Motor neuron (in vitro differentiated cells): ENCODE results near the gene TRMT6. TPM values are rescaled to one million over a fixed set of nuclear protein-coding genes. Genes with fewer than 3 reads are reported as not detected.
A peak's percentile ranks its signal among the peaks of the same experiment; 100 is the strongest.

Source experiments
- ATAC-seq, 8 experiments: fragments of 200-7000 bp; cut with Tn5 transposase; replicated peaks in 6 of 8; 2 replicates each; pipeline ENCODE4 v1.8.0; 2021; ENCODE audit warnings: mild to moderate bottlenecking in 8 of 8, moderate library complexity in 8 of 8
- H3K27ac ChIP-seq, 2 donors: fragments of 250-450 bp; sonication (Bioruptor Pico); 2 replicates each; pipeline ENCODE4 v1.9.0; 2021; ENCODE audit warnings: antibody characterized with exemption in 2 of 2, mild to moderate bottlenecking in 2 of 2, moderate library complexity in 1 of 2
- H3K4me1 ChIP-seq, 2 donors: fragments of 250-450 bp; sonication (Bioruptor Pico); replicated peaks in 1 of 2; 2 replicates each; pipeline ENCODE4 v1.6.1; 2021; ENCODE audit warnings: antibody characterized with exemption in 2 of 2, mild to moderate bottlenecking in 2 of 2, moderate library complexity in 1 of 2
- H3K4me3 ChIP-seq, 5 donors: fragments of 250-450 bp; sonication (Bioruptor Pico); 2 replicates each; pipeline ENCODE4 v1.9.0; 2021; ENCODE audit warnings: antibody characterized with exemption in 5 of 5, mild to moderate bottlenecking in 5 of 5, moderate library complexity in 4 of 5
- WGBS, 10 experiments: fragments of 450-650 bp; shearing (Covaris generic); methylation state at CpG; one replicate each; pipeline ENCODE4 v1.0.0; 2022; 5-methylcytosine and 5-hydroxymethylcytosine counted together
- in situ Hi-C, 9 experiments: fragments of 400-800 bp; cut with MboI; loops; one replicate each; pipeline ENCODE4 v1.15.0; 2021; ENCODE audit warnings: low sequenced_read_pairs in 9 of 9, low pct_unique_long_range_greater_than_20kb in 2 of 9; ENCODE audit not compliant: unreplicated experiment in 9 of 9
- total RNA-seq, 8 experiments: library from RNA; unstranded; fragments of 300-600 nt; gene quantifications; 2 replicates each; pipeline versions ENCODE4 v1.2.3 to v1.2.4, GENCODE V29; 2022

Gene TRMT6
- total RNA-seq, 8 experiments from 2014 or later = 11.1 to 25.4 (median 18.6) TPM

DNA sequence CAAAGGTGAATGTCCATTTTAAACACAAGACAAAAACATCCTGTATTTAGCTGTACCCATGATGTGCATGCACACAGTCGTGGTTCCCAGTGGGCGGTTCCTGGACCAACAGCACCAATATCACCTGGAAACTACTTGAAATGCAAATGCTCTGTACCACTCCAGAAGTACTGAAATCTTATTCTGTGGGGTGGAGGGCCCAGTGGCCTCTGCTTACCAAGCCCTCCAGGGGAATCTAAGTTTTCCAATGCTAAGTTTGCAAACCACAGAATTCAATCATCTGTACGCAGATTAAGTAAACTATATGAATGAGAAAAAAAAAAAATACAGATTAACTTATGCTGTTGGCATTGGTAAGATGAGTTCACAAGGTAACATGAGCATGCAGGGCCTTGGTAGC is 14.1 kb downstream of the TRMT6 start:
- Histone ChIP-seq H3K27ac (no peak overlapping the region), H3K4me1 (no peaks in the 10 kb centered on the region), H3K4me3 (no peak overlapping the region)
- in situ Hi-C loops = loop anchor here in 2 of 9 experiments (25.0 kb wide), 2 partner anchors 124 to 399 kb away; no protein-coding TSS in a partner anchor
- peak in 3 of 8 experiments; percentile 43 to 72 (median 69) for ATAC-seq
- WGBS, 10 experiments = 0 to 100% (median 80%) methylated on average over 1 to 3 of the region's 3 CpGs

DNA sequence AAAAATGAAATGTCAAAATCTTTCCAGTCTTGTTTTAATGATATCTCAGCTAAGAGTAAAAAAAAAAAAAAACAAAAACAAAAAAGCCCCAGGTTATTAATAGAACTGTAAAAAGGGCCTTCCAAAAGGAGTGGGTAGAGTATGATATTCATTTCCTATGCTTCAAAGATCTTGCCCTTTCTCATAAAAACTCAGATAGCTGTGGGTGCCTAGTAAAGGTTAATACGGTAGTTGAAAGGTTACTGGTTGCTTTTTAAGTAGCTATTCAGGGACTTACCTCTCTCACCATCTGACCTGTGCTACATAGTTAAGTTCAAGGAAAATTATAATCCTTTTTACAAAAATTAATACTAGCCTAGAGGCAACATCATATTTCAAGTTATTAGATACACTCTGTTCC is 14.9 kb downstream of the TRMT6 start:
- Histone ChIP-seq H3K4me1 (no peaks in the 10 kb centered on the region), H3K27ac (no peak overlapping the region), H3K4me3 (no peak overlapping the region)
- no peak for ATAC-seq
- 40 to 100% (median 95%) methylated on average over 1 of the region's 1 CpG for WGBS, 10 experiments
- in situ Hi-C loops = loop anchor here in 2 of 9 experiments (25.0 kb wide), 2 partner anchors 123 to 398 kb away; no protein-coding TSS in a partner anchor

DNA sequence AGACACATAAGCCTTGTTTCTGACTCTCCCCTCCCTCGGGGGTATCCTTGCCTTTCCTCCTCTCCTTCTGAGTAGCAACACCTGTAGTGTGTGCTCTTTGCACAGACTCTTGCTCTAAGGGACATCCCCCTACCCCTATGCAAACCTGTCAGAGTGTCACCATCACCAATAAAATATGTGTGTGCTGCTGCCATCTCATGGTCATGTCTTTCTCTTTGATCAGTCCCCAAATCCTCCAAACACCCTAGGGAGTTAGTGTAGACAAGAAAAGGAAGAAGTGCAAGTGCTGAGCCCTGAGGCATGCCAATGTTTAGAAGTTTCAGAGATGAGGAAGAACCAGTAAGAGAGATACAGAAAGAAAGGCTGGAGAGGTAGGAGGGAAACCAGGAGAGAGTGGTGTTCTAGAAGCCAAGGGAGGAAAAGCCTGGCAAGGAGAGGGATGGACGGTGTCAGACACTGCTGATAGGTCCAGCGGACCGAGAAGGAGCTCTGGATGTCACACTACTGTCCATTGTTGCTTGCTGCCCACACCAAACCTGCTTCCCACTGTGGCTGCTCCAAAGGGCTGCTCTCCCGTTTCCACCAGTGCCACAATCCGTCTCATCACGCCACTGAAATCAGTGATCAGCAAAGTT is 16.4 kb downstream of the TRMT6 start:
- H3K4me1 ChIP-seq = no peaks in the 10 kb centered on the region
- peak in 2 of 8 experiments; percentile 17 to 42 for ATAC-seq
- WGBS, 10 experiments = 14 to 87% (median 80%) methylated on average over 1 to 6 of the region's 7 CpGs
- in situ Hi-C loops = loop anchor here in 2 of 9 experiments (25.0 kb wide), 2 partner anchors 122 to 397 kb away; no protein-coding TSS in a partner anchor
- H3K4me3 ChIP-seq = no peak overlapping the region
- no peak overlapping the region for H3K27ac ChIP-seq

DNA sequence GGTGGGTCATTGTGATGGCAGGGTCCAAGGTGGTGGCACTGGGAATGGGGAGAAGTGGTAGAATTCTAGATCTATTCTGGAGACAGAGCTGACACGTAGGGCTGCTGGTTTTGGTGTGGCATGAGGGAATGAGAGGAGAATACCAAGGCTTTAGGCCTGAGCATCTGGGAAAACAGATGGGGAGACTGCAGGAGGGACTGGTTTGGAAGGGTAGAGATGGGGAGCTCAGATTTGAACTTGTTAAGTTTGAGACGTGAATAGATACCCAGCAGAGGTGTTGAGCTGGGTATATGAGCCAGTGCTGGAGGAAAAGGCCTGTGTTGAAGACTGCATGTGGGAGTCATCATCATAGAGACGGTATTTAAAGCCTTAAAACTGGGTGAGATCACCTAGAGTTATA is 17.5 kb downstream of the TRMT6 start:
- in situ Hi-C loops = loop anchor here in 2 of 9 experiments (25.0 kb wide), 2 partner anchors 120 to 395 kb away; no protein-coding TSS in a partner anchor
- ATAC-seq = no peak

DNA sequence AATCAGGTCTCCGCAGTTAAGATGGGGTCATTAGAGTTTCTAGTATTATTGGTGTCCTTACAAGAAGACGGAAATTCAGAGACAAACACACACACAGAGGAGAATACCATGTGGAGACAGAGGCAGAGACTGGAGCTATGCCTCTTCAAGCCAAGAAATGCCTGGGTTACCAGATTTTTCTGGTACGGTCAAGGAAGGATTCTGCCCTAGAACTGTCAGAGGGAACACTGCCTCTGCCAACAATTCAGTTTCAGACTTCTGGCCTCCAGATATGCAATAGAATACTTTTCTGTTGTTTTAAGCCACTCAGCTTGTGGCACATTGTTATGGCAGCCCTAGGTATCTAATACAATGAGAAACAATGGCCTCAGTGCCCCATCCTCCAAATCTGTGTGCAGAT is 18.9 kb downstream of the TRMT6 start:
- no peak overlapping the region for H3K4me3 ChIP-seq
- WGBS, 10 experiments = 20 to 94% (median 63%) methylated on average over 1 to 2 of the region's 3 CpGs; no CpG with 5 or more reads in 2 of the 10 experiments
- H3K4me1 ChIP-seq = no peaks in the 10 kb centered on the region
- in situ Hi-C loops = loop anchor here in 2 of 9 experiments (25.0 kb wide), 2 partner anchors 119 to 394 kb away; no protein-coding TSS in a partner anchor
- no peak for ATAC-seq
- H3K27ac ChIP-seq = no peak overlapping the region

More for the DNA sequence above, 17.5 kb downstream of the TRMT6 start:
- Histone ChIP-seq H3K4me3 (no peak overlapping the region), H3K4me1 (no peaks in the 10 kb centered on the region), H3K27ac (no peak overlapping the region)
- WGBS, 10 experiments = 61 to 100% (median 83%) methylated on average over 1 to 3 of the region's 3 CpGs; no CpG with 5 or more reads in 5 of the 10 experiments

DNA sequence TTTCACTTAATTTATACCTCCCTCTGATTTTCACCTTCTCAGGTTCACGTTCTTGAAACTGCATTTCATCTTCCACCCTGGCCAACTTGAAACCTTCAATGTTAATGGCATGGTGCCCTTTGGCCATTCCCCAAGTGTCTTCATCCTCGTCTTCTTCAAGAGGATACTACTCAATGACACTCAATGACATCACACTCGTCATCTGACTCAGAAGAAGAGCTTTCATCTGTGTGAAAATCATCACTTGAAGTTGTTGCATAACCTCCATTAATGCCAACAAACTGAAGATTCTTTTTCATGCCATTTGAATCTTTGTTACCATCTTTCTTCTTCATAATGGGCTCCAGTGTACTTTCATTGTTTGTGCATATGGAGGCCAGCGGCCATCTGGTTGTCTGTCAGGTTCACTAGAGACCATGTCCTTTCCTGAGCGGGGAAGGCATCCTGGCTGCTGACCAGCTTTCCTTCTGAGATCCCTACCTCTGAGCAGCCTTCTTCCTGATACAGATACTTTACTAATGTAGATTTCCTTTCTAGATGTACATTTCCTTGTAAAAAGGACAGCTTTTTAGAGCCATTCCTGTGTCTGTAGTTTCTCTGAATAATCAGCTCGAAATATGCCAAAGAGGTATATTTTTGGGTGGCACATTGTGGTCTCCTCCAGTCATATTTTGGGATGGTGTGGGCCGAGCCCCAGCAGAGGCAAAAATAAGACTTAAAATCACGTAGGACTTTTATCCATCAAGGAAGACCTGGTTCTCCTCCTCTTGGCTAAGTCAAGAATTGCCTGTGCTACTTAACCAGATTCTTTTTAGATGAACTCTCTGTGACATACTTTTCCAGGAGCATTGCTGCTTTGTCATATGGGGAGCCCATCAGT is 21.3 kb downstream of the TRMT6 start:
- ATAC-seq = no peak
- in situ Hi-C loops = loop anchor here in 2 of 9 experiments (25.0 kb wide), 2 partner anchors 117 to 392 kb away; no protein-coding TSS in a partner anchor
- 32 to 90% (median 55%) methylated on average over 2 to 8 of the region's 8 CpGs for WGBS, 10 experiments
- Histone ChIP-seq H3K27ac (no peak overlapping the region), H3K4me3 (no peak overlapping the region), H3K4me1 (no peaks in the 10 kb centered on the region)

DNA sequence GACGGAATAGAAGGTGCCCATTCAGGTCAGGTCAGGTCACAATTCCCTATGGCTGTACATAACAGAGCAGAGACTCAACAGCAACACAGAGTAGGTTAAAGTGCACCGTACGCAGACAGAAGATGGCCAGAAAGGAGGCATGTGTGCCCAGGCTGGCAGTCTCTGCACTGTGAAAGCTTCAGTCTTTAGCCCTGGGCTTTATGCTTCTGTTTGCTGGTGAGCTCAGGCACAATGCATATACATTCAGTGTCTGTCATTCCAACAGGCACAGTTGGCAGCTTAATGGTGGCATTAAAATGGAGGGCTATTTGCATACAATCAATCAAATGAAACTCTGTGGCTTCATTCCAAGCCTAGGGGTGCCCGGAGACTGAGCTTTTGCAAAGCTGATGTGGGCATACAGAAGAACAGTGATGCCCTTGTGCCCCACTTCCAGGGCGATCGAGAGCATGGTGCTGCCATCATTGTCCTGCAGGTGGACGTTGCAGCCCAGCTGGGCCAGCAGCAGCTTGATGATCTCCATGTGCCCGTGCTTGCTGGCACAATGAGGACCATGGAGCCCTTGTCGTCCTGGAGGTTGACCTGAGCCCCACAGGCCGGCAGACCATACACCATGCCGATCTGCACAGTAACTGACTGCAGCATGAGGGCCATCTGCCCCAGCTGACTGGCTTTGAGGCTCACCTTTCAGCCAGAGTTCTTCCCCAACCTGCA is 22.4 kb downstream of the TRMT6 start:
- peak in 3 of 8 experiments; percentile 30 to 98 (median 54) for ATAC-seq
- Histone ChIP-seq H3K4me1 (no peaks in the 10 kb centered on the region), H3K27ac (no peak overlapping the region), H3K4me3 (no peak overlapping the region)
- in situ Hi-C loops = loop anchor here in 2 of 9 experiments (25.0 kb wide), 2 partner anchors 116 to 391 kb away; no protein-coding TSS in a partner anchor
- 20 to 100% (median 56%) methylated on average over 1 to 7 of the region's 11 CpGs; no CpG with 5 or more reads in 3 of the 10 experiments for WGBS, 10 experiments

DNA sequence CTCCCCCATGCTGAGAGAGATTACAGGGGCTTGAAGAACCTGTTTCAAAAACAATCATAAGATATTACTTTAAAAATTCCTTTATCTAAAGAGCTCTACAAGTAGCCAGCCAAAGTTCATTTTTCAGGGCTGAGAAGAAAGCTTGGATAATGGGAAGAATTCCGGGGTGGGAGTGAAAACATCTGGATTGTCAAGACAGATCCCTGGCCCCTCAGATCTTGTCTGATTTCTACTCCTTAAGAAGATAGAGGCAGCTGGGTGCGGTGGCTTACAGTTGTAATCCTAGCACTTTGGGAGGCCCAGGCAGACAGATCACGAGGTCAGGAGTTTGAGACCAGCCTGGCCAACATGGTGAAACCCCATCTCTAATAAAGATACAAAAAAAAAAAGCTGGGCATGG is 24.8 kb downstream of the TRMT6 start:
- no peaks in the 10 kb centered on the region for H3K4me1 ChIP-seq
- 34 to 100% (median 80%) methylated on average over 1 to 3 of the region's 3 CpGs; no CpG with 5 or more reads in 4 of the 10 experiments for WGBS, 10 experiments
- ATAC-seq = no peak
- no peak overlapping the region for H3K4me3 ChIP-seq
- H3K27ac ChIP-seq = no peak overlapping the region
- in situ Hi-C loops = loop anchor here in 2 of 9 experiments (25.0 kb wide), 2 partner anchors 113 to 388 kb away; no protein-coding TSS in a partner anchor

DNA sequence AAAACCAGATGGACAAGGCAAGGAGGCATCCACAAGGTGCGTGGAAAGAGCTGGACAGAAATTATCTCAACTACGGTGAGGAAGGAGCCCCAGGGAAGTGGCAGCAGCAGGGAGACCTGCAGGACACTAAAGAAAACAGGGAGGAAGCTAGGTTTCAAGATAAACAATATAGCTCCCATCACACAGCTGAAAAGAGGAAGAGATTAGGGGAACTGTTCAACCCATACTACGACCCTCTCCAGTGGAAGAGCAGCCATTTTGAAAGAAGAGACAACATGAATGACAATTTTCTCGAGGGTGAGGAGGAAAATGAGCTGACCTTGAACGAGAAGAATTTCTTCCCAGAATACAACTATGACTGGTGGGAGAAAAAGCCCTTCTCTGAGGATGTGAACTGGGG is 26.8 kb downstream of the TRMT6 start:
- Histone ChIP-seq H3K4me1 (no peaks in the 10 kb centered on the region), H3K27ac (no peak overlapping the region), H3K4me3 (no peak overlapping the region)
- no peak for ATAC-seq
- in situ Hi-C loops = no loop called here
- 20 to 83% (median 60%) methylated on average over 1 to 5 of the region's 5 CpGs for WGBS, 10 experiments

DNA sequence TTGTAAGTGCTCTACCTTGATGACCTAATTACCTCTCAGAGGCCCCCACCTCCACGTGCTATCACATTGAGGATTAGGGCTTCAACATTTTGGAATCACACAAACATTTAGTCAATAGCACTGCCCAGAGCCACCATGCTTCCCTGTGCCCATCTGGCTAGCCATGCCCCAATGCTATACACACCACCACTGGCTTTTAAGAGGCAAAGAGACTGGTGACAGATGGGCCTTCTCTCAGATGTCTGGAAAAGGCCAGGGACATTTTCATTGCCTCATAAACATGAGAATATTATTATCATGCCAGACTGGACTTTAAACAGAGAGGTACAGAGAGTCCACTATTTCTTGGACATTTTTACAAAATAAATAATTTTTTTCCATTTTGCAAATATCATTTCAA is 29.8 kb downstream of the TRMT6 start:
- Histone ChIP-seq H3K4me3 (no peak overlapping the region), H3K27ac (no peak overlapping the region), H3K4me1 (no peaks in the 10 kb centered on the region)
- in situ Hi-C loops = no loop called here
- no peak for ATAC-seq
- WGBS, 10 experiments = 0 to 71% (median 33%) methylated on average over 1 of the region's 1 CpG; no CpG with 5 or more reads in 3 of the 10 experiments

DNA sequence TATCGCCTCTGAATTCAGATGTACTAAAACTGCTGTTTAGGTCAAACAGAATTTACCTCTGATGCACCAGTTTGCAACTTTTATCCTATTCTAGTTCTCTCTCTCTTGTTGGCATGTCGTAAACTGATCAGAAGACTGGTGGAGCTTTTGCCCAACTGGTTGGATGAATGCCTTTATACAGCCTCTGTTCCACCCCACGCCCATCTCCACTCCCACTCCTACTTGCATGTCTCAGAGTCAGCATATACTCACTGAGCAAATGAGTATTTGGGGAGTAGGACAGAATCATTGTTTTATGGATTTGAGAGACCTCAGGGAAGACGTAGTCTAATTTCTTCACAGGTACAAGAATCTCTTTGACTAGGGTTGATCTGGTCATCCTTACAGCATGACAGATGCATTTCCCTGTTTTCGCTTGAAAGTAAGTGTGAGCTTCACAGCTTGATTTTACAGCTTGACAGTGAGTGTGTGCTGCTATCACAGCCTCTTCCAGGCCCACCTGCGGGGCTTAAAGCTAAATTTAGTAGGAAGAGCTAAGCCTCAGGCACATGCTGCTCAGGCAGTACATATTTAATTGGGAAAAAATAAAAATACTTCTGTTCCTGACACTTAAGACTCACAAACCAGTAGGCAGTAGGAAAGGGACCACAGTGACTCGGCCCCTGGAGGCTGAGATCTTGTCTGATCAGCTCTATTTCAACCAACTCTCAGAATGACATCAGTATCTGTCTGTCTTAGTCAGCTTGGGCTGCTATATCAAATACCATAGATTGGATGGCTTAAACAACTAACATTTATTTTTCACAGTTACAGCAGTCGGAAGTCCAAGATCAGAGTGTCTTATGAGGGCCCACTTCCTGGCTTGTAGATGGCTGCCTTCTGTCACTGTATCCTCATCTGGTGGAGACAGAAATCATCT is 30.4 kb downstream of the TRMT6 start:
- 32 to 100% (median 82%) methylated on average over 1 to 8 of the region's 8 CpGs for WGBS, 10 experiments
- Histone ChIP-seq H3K4me3 (no peak overlapping the region), H3K27ac (no peak overlapping the region), H3K4me1 (no peaks in the 10 kb centered on the region)
- peak in 2 of 8 experiments; percentile 17 to 82 for ATAC-seq
- in situ Hi-C loops = no loop called here
